Measurements from ENCODE around the gene CDH13.

DNA sequence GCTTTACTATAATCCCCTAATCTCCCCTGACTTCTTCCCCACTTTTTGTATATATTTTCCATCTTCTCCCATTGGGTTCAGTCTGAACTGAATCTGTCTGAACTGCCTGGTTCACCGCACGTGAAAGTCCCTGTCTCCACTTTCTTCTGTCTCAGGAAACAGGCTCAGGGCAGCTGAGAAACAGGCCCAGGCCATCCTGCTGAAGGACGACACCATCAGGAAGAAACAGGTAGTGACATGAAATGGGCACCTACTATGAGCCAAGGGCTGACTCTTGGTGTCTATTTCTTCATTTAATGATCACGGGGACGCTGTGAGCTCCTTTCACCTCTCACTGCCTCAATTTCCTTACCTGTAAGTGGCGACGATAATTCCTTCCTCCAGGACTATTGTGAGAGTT, 1090.5 kb downstream of the CDH13 start:
- TF ChIP-seq POLR2A (IDR thresholded peaks at IDR 0.05) = no peak
- TF ChIP-seq POLR2AphosphoS5 (IDR thresholded peaks at IDR 0.05) = no peak
- TF ChIP-seq, protein P1, sequence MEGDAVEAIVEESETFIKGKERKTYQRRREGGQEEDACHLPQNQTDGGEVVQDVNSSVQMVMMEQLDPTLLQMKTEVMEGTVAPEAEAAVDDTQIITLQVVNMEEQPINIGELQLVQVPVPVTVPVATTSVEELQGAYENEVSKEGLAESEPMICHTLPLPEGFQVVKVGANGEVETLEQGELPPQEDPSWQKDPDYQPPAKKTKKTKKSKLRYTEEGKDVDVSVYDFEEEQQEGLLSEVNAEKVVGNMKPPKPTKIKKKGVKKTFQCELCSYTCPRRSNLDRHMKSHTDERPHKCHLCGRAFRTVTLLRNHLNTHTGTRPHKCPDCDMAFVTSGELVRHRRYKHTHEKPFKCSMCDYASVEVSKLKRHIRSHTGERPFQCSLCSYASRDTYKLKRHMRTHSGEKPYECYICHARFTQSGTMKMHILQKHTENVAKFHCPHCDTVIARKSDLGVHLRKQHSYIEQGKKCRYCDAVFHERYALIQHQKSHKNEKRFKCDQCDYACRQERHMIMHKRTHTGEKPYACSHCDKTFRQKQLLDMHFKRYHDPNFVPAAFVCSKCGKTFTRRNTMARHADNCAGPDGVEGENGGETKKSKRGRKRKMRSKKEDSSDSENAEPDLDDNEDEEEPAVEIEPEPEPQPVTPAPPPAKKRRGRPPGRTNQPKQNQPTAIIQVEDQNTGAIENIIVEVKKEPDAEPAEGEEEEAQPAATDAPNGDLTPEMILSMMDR (IDR thresholded peaks at IDR 0.05) = no peak
